Activated T-helper 2 cell treated with anti-CD3 and anti-CD28 coated beads, Interferon-gamma antibody, Interleukin-2, Interleukin-4, amounts not matched to agents 10 μg/mL and 5 μg/mL and 100 μg/mL, durations not matched to agents 14 hours and 24 hours and 36 hours (primary cell): Measurements from ENCODE around the gene RIT1. TPM values are rescaled to one million over a fixed set of nuclear protein-coding genes. Genes with fewer than 3 reads are reported as not detected.
A peak's percentile ranks its signal among the peaks of the same experiment; 100 is the strongest.

ENCODE experiments used
- DNase-seq: peaks from one replicate; pipeline ENCODE4 v3.0.0; 2021; ENCODE audit warnings: low spot score
- H3K27ac Mint-ChIP-seq: one replicate; pipeline ENCODE4 v1.8.0; 2021; ENCODE audit warnings: mixed read lengths
- H3K27me3 Mint-ChIP-seq: one replicate; pipeline ENCODE4 v1.8.0; 2021; ENCODE audit warnings: low read depth, mixed read lengths
- H3K36me3 Mint-ChIP-seq: one replicate; pipeline ENCODE4 v1.8.0; 2021; ENCODE audit warnings: low read depth, mixed read lengths
- H3K4me1 Mint-ChIP-seq: one replicate; pipeline ENCODE4 v1.8.0; 2021; ENCODE audit warnings: low read depth, mixed read lengths
- H3K4me3 Mint-ChIP-seq: one replicate; pipeline ENCODE4 v1.8.0; 2021; ENCODE audit warnings: low read depth, mild to moderate bottlenecking, moderate library complexity, mixed read lengths
- H3K9me3 Mint-ChIP-seq: one replicate; pipeline ENCODE4 v1.8.0; 2021; ENCODE audit warnings: mixed read lengths
- intact Hi-C: fragments of 100-400 bp; cut with micrococcal nuclease; formaldehyde crosslinking; loops from one replicate; pipeline ENCODE4 v1.15.1; 2023
- total RNA-seq: library from RNA; stranded (reverse); gene quantifications from 2 replicates; pipeline ENCODE4 v1.2.3, GENCODE V29; 2022

The RIT1 gene
- total RNA-seq, 1 donor from 2014 or later, result 20.0 TPM

GRCh38 chr1:155856975-155857930 lies 53.9 kb downstream of the RIT1 start, which contains the start of gene GON4L:
TSS of gene GON4L (minus strand) at chr1:155857214. CDS start at chr1:155853780, 3,434 bp downstream.
- intact Hi-C loops, result loop anchor here (5.0 kb wide), 2 partner anchors 425 to 585 kb away; partner anchors contain the start of genes CLK2, SMG5 and TMEM79
- Mint-ChIP-seq H3K27me3 (no peaks in the 10 kb centered on the region), H3K9me3 (no peaks in the 10 kb centered on the region), H3K36me3 (peaks cover 26% of the 10 kb centered on the region), H3K4me3 (peak within 1 kb of the TSS; percentile 100), H3K4me1 (peaks cover 40% of the 10 kb centered on the region), H3K27ac (peak within 1 kb of the TSS; percentile 99)
- DNase-seq, result peak; percentile 88

GRCh38 chr1:155856257-155856974 lies 54.7 kb downstream of the RIT1 start:
- peaks cover 31% of the 10 kb centered on the region for H3K36me3 Mint-ChIP-seq
- no peaks in the 10 kb centered on the region for H3K9me3 Mint-ChIP-seq
- H3K4me3 Mint-ChIP-seq, result peak overlapping the region; percentile 100
- no peak for DNase-seq
- intact Hi-C loops, result loop anchor here (5.0 kb wide), 2 partner anchors 426 to 584 kb away; partner anchors contain the start of genes CLK2, SMG5 and TMEM79
- no peaks in the 10 kb centered on the region for H3K27me3 Mint-ChIP-seq
- peak overlapping the region; percentile 99 for H3K27ac Mint-ChIP-seq
- H3K4me1 Mint-ChIP-seq, result peaks cover 41% of the 10 kb centered on the region

- intact Hi-C loops, result no loop called here
- no peak for DNase-seq
- Mint-ChIP-seq H3K36me3 (peaks cover 62% of the 10 kb centered on the region), H3K27me3 (no peaks in the 10 kb centered on the region), H3K4me1 (peaks cover 31% of the 10 kb centered on the region), H3K4me3 (no peak overlapping the region), H3K9me3 (no peaks in the 10 kb centered on the region), H3K27ac (peak overlapping the region; percentile 11)
These were observed 60.8 kb downstream of the RIT1 start for GRCh38 chr1:155850345-155850744.

GRCh38 chr1:155847823-155848529 lies 63.2 kb downstream of the RIT1 start:
- Mint-ChIP-seq H3K27ac (peak overlapping the region; percentile 65), H3K4me3 (peak overlapping the region; percentile 44), H3K27me3 (no peaks in the 10 kb centered on the region), H3K4me1 (peaks cover 32% of the 10 kb centered on the region), H3K36me3 (peaks cover 67% of the 10 kb centered on the region), H3K9me3 (no peaks in the 10 kb centered on the region)
- no peak for DNase-seq
- intact Hi-C loops, result no loop called here

Other genes with a start within 250 kb of the RIT1 start
- gene YY1AP1, start 222.6 kb downstream of the RIT1 start, total RNA-seq, result 65.8 and 67.9 TPM in 2 replicates
- 172 and 187 TPM in 2 replicates for gene DAP3, start 222.3 kb downstream of the RIT1 start, total RNA-seq
- 56.2 and 68.3 TPM in 2 replicates for gene GON4L, start 54.1 kb downstream of the RIT1 start, total RNA-seq
- 22.3 and 23.3 TPM in 2 replicates for gene SYT11, start 51.8 kb downstream of the RIT1 start, total RNA-seq
- 78.4 and 83.5 TPM in 2 replicates for gene KHDC4, start 23.1 kb upstream of the RIT1 start, total RNA-seq
- gene RXFP4, start 30.3 kb upstream of the RIT1 start, total RNA-seq, result not detected in 2 replicates
- gene ARHGEF2, start 67.2 kb upstream of the RIT1 start, total RNA-seq, result 211 and 216 TPM in 2 replicates
- gene SSR2, start 109.6 kb upstream of the RIT1 start, total RNA-seq, result 227 and 239 TPM in 2 replicates
- gene UBQLN4, start 142.4 kb upstream of the RIT1 start, total RNA-seq, result 71.3 and 73.3 TPM in 2 replicates
- gene LAMTOR2, start 143.4 kb upstream of the RIT1 start, total RNA-seq, result 71.0 and 72.5 TPM in 2 replicates
- gene RAB25, start 149.8 kb upstream of the RIT1 start, total RNA-seq, result 0.18 and 0.21 TPM in 2 replicates
- 1.2 and 1.6 TPM in 2 replicates for gene MEX3A, start 171.1 kb upstream of the RIT1 start, total RNA-seq
- gene LMNA, start 203.4 kb upstream of the RIT1 start, total RNA-seq, result 246 and 247 TPM in 2 replicates
- gene SEMA4A, start 242.2 kb upstream of the RIT1 start, total RNA-seq, result 128 and 132 TPM in 2 replicates